Lung (tissue), 12 donors: ENCODE results near the gene RANBP17. TPM values are rescaled to one million over a fixed set of nuclear protein-coding genes. Genes with fewer than 3 reads are reported as not detected.
"Not testable (repeated sequence)": the region's sequence is repeated elsewhere in the genome, so short reads cannot be mapped to it uniquely, and the experiment has no call there.

ENCODE experiments used
- ATAC-seq: fragments of 200-7000 bp; cut with Tn5 transposase; one replicate; pipeline ENCODE4 v1.9.1; 2020; ENCODE audit warnings: moderate number of reproducible peaks; ENCODE audit not compliant: insufficient read depth, low FRiP score
- DNase-seq, 3 donors: peaks; one replicate each; pipeline ENCODE4 v3.0.0-alpha.2; 2013 to 2017
- H3K27ac ChIP-seq, 2 donors: one replicate each; pipeline ENCODE4 v1.5.1; 2013; ENCODE audit warnings: mild to moderate bottlenecking in 2 of 2, moderate library complexity in 2 of 2, control low read depth in 1 of 2, inconsistent platforms in 1 of 2, low read depth in 1 of 2, low read length in 1 of 2
- H3K27me3 ChIP-seq, 3 donors: one replicate each; pipeline ENCODE4 v1.5.1; 2013; ENCODE audit warnings: low read length in 2 of 3; ENCODE audit not compliant: control insufficient read depth in 3 of 3, insufficient read depth in 3 of 3
- H3K36me3 ChIP-seq, 4 donors: one replicate each; pipeline ENCODE4 v1.5.1; 2013; ENCODE audit warnings: low read length in 4 of 4, mild to moderate bottlenecking in 1 of 4, moderate library complexity in 1 of 4; ENCODE audit not compliant: control insufficient read depth in 4 of 4, insufficient read depth in 4 of 4
- H3K4me1 ChIP-seq, 5 donors: one replicate each; pipeline ENCODE4 v1.5.1; 2013; ENCODE audit warnings: low read length in 5 of 5, mild to moderate bottlenecking in 2 of 5, moderate library complexity in 1 of 5; ENCODE audit not compliant: control insufficient read depth in 5 of 5, insufficient read depth in 5 of 5
- H3K4me3 ChIP-seq: one replicate; pipeline ENCODE4 v1.5.1; 2013; ENCODE audit warnings: mild to moderate bottlenecking, control low read depth, moderate library complexity
- H3K9ac ChIP-seq, 2 donors: one replicate each; pipeline ENCODE4 v1.5.1; 2013; ENCODE audit warnings: low read length in 2 of 2, control low read depth in 1 of 2; ENCODE audit not compliant: insufficient read depth in 1 of 2
- H3K9me3 ChIP-seq, 4 donors: one replicate each; pipeline ENCODE4 v1.5.1; 2013; ENCODE audit warnings: low read length in 3 of 4, mild to moderate bottlenecking in 1 of 4, moderate library complexity in 1 of 4; ENCODE audit not compliant: control insufficient read depth in 4 of 4, insufficient read depth in 3 of 4
- WGBS, 2 donors: extraction: QIAGEN DNeasy Blood & Tissue Kit; methylation state at CpG; one replicate each; pipeline ENCODE4 v1.1.7; 2013; 5-methylcytosine and 5-hydroxymethylcytosine counted together
- polyA plus RNA-seq, 2 donors: library from polyadenylated mRNA; stranded (reverse); fragments of 200-250 nt; gene quantifications; one replicate each; pipeline ENCODE4 v1.2.1, GENCODE V29; 2013
- total RNA-seq, 2 donors: library from RNA; depleted of rRNA in 1 of 2; stranded (reverse); fragments of >200 nt in 1 of 2; gene quantifications; one replicate each; pipeline ENCODE4 v1.2.1, GENCODE V29; 2014 to 2021
- TF ChIP-seq, protein P1 (sequence below): IDR thresholded peaks from 2 replicates; pipeline ENCODE4 v1.5.1; 2012; ENCODE audit warnings: mild to moderate bottlenecking; ENCODE audit errors: control extremely low read depth, extremely low read depth
- donor health status: control.
- donor health status: control.
- donor health status: Bipolar disorder and iron deficiency.
- donor health status: healthy.
- donor health status: DM: yes; HTN: yes; CAD: no.

Gene RANBP17
- total and polyA plus RNA-seq, 4 donors, result 1.8 to 130 (median 11.0) TPM

DNA sequence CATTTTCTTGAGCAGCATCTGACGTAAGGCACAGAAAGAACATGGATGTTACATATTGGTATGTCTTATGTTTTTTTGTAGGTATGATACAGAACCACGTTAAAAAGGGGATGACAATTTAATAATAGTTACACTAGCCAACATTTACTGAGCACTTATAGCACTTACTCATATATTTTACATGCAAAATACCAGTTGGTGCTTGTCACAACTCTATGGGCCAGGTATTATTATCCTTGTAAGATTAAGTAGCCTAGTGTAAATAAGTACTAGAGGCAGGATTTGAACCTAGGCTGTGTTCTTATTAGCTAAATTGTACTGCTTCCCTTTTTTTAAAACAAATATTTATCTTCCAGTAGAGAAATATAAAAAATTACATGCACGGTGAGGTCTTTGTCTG is 83.5 kb downstream of the RANBP17 start:
- ATAC-seq (no peak), DNase-seq (peak in 1 of 3 donors; percentile 4)
- H3K27me3 ChIP-seq, result no peaks in the 10 kb centered on the region
- no peak overlapping the region for H3K4me3 ChIP-seq
- H3K9ac ChIP-seq, result no peak overlapping the region
- peaks cover 0 to 1% (median 0%) of the 10 kb centered on the region in 4 donors for H3K36me3 ChIP-seq
- H3K4me1 ChIP-seq, result no peaks in the 10 kb centered on the region
- H3K9me3 ChIP-seq, result no peaks in the 10 kb centered on the region
- no peak overlapping the region for H3K27ac ChIP-seq
- WGBS, 2 donors, result 75 to 84% methylated on average over 3 of the region's 3 CpGs
- TF ChIP-seq, protein P1, sequence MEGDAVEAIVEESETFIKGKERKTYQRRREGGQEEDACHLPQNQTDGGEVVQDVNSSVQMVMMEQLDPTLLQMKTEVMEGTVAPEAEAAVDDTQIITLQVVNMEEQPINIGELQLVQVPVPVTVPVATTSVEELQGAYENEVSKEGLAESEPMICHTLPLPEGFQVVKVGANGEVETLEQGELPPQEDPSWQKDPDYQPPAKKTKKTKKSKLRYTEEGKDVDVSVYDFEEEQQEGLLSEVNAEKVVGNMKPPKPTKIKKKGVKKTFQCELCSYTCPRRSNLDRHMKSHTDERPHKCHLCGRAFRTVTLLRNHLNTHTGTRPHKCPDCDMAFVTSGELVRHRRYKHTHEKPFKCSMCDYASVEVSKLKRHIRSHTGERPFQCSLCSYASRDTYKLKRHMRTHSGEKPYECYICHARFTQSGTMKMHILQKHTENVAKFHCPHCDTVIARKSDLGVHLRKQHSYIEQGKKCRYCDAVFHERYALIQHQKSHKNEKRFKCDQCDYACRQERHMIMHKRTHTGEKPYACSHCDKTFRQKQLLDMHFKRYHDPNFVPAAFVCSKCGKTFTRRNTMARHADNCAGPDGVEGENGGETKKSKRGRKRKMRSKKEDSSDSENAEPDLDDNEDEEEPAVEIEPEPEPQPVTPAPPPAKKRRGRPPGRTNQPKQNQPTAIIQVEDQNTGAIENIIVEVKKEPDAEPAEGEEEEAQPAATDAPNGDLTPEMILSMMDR, result no peak

GRCh38 chr5:170960567-170960966 is 98.7 kb downstream of the RANBP17 start:
- H3K4me3 ChIP-seq, result no peak overlapping the region
- peaks cover 0 to 5% (median 0%) of the 10 kb centered on the region in 5 donors for H3K4me1 ChIP-seq
- WGBS, 2 donors, result 55 to 66% methylated on average over 3 of the region's 3 CpGs
- no peak overlapping the region for H3K9ac ChIP-seq
- TF ChIP-seq, protein P1, result no peak
- H3K9me3 ChIP-seq, result no peaks in the 10 kb centered on the region
- no peak for ATAC-seq
- no peak overlapping the region for H3K27ac ChIP-seq
- peak in 1 of 3 donors; percentile 4 for DNase-seq
- no peaks in the 10 kb centered on the region for H3K27me3 ChIP-seq
- H3K36me3 ChIP-seq, result no peaks in the 10 kb centered on the region

- ATAC-seq (no peak), DNase-seq (no peak)
- H3K27me3 ChIP-seq, result no peaks in the 10 kb centered on the region
- 86 to 88% methylated on average over 5 of the region's 5 CpGs for WGBS, 2 donors
- no peak overlapping the region for H3K27ac ChIP-seq
- peaks cover 0 to 5% (median 0%) of the 10 kb centered on the region in 5 donors for H3K4me1 ChIP-seq
- no peaks in the 10 kb centered on the region for H3K9me3 ChIP-seq
- H3K36me3 ChIP-seq, result no peaks in the 10 kb centered on the region
- H3K9ac ChIP-seq, result no peak overlapping the region
- H3K4me3 ChIP-seq, result no peak overlapping the region
- TF ChIP-seq, protein P1, result no peak
Observed at GRCh38 chr5:170963521-170963920, 101.7 kb downstream of the RANBP17 start.

DNA sequence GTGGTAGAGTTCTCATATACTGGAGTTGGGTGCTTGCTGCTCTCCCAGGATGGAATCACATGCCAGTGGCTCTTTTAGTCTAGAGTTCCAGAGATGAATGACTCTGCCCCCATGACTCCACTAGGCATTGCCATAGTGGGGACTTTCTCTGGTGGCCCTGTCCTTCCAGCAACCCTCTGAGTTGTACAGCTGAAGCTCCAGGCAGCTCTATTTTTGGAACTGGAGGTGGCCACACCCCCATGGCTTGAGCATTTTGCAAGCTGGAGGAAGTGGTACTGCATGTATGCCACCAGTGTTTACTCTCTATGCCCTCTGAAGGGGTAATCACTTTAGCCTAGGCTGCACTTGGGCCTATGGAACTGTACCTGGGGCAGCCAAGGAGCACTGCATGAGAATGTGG is 112.6 kb downstream of the RANBP17 start:
- DNase-seq, result no peak

DNA sequence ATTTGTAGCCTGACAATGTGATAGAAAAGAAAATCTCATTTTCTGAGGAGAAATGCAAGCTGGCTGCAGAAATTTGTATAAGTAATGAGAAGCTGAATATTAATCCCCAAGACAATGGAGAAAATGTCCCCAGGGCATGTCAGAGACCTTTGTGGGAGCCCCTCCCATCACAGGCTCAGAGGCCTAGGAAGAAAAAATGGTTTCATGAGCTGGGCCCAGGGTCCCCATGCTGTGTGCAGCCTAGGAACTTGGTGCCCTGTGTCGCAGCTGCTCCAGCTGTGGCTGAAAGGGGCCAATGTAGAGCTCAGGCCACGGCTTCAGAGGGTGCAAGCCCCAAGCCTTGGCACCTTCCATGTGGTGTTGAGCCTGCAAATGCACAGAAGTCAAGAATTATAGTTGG is 118.4 kb downstream of the RANBP17 start:
- not testable (repeated sequence) for H3K9ac ChIP-seq, H3K9me3 ChIP-seq, H3K36me3 ChIP-seq, H3K27me3 ChIP-seq, H3K4me3 ChIP-seq, H3K27ac ChIP-seq, H3K4me1 ChIP-seq, DNase-seq, ATAC-seq
- WGBS, 2 donors, result 92 to 98% methylated on average over 2 of the region's 2 CpGs

More for the DNA sequence above, 112.6 kb downstream of the RANBP17 start:
- Histone ChIP-seq H3K4me1 (no peaks in the 10 kb centered on the region), H3K9ac (no peak overlapping the region), H3K4me3 (no peak overlapping the region), H3K36me3 (no peaks in the 10 kb centered on the region), H3K27ac (no peak overlapping the region), H3K9me3 (no peaks in the 10 kb centered on the region), H3K27me3 (no peaks in the 10 kb centered on the region)
- no peak for ATAC-seq
- TF ChIP-seq, protein P1, result no peak
